GM18907 (cell line): ENCODE measurements around the gene LRRC39.
"Not testable (repeated sequence)": the region's sequence is repeated elsewhere in the genome, so short reads cannot be mapped to it uniquely, and the experiment has no call there.

Source experiments
- ATAC-seq: cut with Tn5 transposase; IDR thresholded peaks from one replicate; pipeline ENCODE4 v1.9.1; 2021; ENCODE audit warnings: mild to moderate bottlenecking, moderate library complexity; ENCODE audit not compliant: unreplicated experiment

Gene LRRC39

DNA sequence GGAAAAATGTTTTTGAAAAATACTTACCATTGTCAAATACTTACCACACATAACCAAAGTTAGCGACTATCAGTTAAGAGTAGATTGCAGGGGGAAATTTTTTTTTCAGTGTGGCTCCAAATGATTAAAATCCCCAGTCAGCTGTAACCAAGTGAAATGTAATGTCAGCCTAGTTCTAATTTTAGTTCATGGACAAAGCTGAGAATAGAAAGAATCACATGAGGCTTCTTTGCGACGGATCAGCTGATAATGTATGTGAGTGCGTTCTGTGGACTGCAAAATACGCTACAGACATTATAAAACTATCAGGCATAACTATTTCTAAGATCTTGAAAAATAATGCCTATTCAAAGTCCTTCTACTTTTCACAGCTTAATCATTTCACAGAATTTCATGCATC, at the start of gene LRRC39:
TSS of gene LRRC39 (minus strand) at position 166 of the 400 bp plus-strand sequence. CDS start 9,740 bp downstream, outside the sequence.
- no peak for ATAC-seq

- no peak for ATAC-seq
Measured at GRCh38 chr1:100222428-100222827, 44.4 kb upstream of the LRRC39 start.

GRCh38 chr1:100219883-100220282, 41.8 kb upstream of the LRRC39 start:
- no peak for ATAC-seq

DNA sequence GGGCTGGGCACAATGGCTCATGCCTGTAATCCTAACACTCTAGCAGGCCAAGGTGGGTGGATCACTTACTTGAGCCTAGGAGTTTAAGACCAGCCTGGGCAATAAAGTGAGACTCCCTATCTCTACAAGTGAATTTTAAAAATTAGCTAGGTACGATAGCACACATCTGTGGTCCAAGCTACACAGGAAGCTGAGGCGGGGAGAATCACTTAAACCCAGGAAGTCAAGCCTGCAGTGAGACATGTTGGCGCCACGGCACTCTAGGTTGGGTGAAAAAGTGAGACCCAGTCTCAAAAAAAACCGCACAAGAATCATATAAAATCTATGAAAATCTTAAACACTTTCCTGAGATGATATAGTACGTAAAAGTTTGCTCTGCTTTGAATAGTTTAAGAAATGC, 41.4 kb upstream of the LRRC39 start:
- no peak for ATAC-seq

DNA sequence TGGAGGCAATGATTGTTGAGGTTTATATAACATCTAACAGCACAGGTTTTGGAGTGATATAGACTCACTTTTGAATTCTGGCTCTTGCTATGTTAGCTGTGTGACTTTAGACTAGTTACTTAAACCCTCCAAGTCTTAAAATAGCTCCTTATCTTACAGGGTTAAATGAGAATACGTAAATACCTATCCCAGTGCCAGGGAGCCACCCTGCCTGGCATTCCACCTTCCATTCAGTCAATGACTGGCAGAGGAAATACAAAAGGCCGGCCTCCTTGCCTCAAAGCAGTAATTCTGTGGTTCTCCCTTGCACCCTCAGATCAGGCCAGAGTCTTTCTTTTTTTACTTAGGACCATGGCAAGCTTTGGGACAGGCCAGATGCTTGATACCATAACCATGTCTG, 39.8 kb upstream of the LRRC39 start:
- ATAC-seq, result no peak

- no peak for ATAC-seq
Measured at GRCh38 chr1:100215101-100215500, 37.0 kb upstream of the LRRC39 start.

- no peak for ATAC-seq
Measured at GRCh38 chr1:100213141-100213540, 35.1 kb upstream of the LRRC39 start.

- ATAC-seq, result no peak
Measured at GRCh38 chr1:100206301-100206700, 28.2 kb upstream of the LRRC39 start.

DNA sequence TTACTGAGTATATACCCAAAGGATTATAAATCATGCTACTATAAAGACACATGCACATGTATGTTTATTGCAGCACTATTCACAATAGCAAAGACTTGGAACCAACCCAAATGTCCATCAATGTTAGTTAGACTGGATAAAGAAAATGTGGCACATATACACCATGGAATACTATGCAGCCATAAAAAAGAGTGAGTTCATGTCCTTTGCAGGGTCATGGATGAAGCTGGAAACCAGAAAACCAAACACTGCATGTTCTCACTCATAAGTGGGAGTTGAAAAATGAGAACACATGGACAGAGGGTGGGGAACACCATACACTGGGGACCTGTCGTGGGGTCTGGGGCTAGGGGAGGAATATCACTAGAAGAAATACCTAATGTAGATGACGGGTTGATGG, 27.5 kb upstream of the LRRC39 start:
- ATAC-seq, result not testable (repeated sequence)

- ATAC-seq, result not testable (repeated sequence)
Measured at GRCh38 chr1:100205103-100205502, 27.0 kb upstream of the LRRC39 start.

GRCh38 chr1:100202703-100203102, 24.6 kb upstream of the LRRC39 start:
- ATAC-seq, result not testable (repeated sequence)

- ATAC-seq, result not testable (repeated sequence)
Measured at GRCh38 chr1:100200060-100200459, 22.0 kb upstream of the LRRC39 start.

GRCh38 chr1:100198596-100198995, 20.5 kb upstream of the LRRC39 start:
- no peak for ATAC-seq

DNA sequence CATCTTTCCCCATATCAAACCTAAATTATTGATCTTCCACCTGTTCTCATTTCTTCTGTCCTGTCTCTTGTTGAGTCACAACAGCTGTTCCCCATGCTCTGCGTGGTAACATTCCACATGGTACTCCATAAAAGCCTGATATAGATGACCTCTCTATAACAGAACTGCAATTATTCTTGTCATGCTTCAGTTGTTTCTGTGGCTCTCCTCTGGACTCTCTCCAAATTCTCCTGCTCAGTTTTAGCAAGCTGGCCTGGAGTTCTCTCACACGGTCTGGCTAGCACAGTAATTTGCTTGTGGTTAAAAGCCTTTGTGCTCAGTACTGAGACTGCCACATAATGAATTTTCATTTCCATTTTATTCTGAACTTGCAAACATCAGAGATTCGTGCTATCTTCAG, 10.6 kb upstream of the LRRC39 start:
- peak; percentile 59 for ATAC-seq

GRCh38 chr1:100187912-100188311, 9.9 kb upstream of the LRRC39 start:
- ATAC-seq, result no peak

- peak; percentile 89 for ATAC-seq
Measured at GRCh38 chr1:100184536-100184935, 6.5 kb upstream of the LRRC39 start.

DNA sequence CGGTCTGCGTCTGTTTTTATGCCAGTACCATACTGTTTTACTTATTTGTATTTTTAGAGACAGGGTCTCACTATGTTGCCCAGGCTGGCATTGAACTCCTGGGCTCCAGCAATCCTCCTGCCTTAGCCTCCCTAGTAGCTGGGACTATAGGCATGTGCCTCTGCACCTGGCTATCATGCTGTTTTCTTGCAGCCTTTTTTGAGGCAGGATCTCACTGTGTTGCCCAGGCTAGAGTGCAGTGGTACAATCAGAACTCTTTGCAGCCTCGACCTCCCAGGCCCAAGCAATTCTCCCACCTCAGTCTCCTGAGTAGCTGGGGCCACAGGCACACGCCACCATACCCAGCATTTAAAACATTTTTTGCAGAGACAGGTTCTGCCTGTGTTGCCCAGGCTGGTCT, 5.3 kb upstream of the LRRC39 start:
- no peak for ATAC-seq

GRCh38 chr1:100177295-100178041, 588 bp downstream of the LRRC39 start:
- ATAC-seq, result no peak

GRCh38 chr1:100168051-100168450, 10.0 kb downstream of the LRRC39 start:
- no peak for ATAC-seq

DNA sequence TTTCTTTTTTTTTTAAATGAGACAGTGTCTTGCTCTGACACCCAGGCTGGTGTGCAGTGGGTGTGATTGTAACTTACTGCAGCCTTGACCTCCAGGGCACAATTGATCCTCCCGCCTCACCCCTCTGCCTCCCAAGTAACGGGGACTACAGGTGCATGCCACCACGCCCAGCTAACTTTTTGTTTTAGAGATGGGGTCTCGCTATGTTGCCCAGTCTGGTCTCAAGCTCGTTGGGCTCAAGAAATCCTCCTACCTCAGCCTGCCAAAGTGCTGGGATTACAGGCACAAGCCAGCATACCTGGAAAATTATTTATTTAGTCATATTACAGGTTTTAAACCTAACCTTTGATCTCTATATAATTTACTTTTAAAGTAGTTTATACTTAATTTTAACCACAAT, 13.4 kb downstream of the LRRC39 start:
- no peak for ATAC-seq

DNA sequence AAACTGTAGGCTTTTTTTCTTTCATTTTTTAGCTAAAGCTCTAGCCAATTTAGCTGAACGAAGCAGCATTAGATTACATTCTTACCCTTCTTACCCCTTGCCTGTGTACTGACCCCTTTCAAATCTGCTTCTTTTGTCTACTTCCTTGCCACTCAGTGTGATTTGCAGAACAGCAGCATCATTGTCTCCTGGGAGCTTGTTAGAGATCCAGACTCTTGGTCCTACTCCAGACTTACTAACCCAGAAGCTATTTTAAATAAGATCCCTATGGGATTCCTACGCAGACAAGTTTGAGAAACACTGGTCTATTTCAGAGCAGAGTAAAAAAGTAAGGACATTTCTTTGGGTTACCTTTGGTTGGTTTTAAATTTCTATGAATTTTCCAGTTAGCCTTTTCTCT, 13.8 kb downstream of the LRRC39 start:
- no peak for ATAC-seq

DNA sequence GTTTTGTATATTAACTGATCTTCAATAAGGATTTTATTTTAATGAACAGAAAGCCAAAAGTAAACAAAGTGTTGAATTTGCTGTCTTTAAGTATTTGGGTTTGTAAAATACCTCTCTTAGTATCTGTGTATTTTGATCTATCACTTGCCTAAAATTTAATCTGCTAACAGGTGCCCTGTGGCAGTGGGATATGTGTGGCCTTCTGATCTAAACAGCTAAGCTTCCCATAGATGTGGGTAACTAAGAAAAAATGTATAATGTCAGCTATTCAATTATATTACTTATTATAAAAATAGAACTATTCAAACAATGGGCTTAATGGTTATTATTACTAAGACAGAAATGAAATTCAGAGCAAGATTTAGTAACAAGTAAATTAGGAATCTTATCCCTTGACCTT, 15.2 kb downstream of the LRRC39 start:
- no peak for ATAC-seq

GRCh38 chr1:100152271-100152670, 25.8 kb downstream of the LRRC39 start:
- peak; percentile 83 for ATAC-seq
